GM12878 (cell line): ENCODE results near the gene ZNF324. TPM values are rescaled to one million over a fixed set of nuclear protein-coding genes. Genes with fewer than 3 reads are reported as not detected.

Experiments used
- ATAC-seq: fragments of 200-7000 bp; cut with Tn5 transposase; 3 replicates; pipeline ENCODE4 v1.9.1; 2020; ENCODE audit warnings: mild to moderate bottlenecking, moderate library complexity
- BruUV-seq: library from RNA; stranded (reverse); fragments of 400-500 nt; replicated peaks from 2 replicates; lab custom pipeline; 2021; lab: Mats Ljungman, UMichigan
- CTCF ChIA-PET: fragments of 300-600 bp; sonication (Branson Sonifier 250); formaldehyde crosslinking; extraction: SDS; loops from one replicate; lab custom pipeline; 2021; ENCODE audit warnings: inconsistent platforms; lab: Yijun Ruan, JAX
- POLR2A ChIA-PET: fragments of 350-600 bp; formaldehyde crosslinking; extraction: SDS; loops from one replicate; lab custom pipeline; 2021; ENCODE audit warnings: inconsistent platforms; lab: Charles Lee
- RAD21 ChIA-PET: fragments of 300-600 bp; sonication (Branson Sonifier 250); formaldehyde crosslinking; loops from one replicate; lab custom pipeline; 2023; ENCODE audit warnings: antibody characterized with exemption; ENCODE audit not compliant: unreplicated experiment; lab: Charles Lee
- SMC1A ChIA-PET: fragments of 300-600 bp; sonication (Branson Sonifier 250); formaldehyde crosslinking; loops from one replicate; lab custom pipeline; 2023; ENCODE audit not compliant: unreplicated experiment, uncharacterized antibody; lab: Charles Lee
- DNase-seq: peaks from one replicate; pipeline ENCODE4 v3.0.0-alpha.2; 2011; ENCODE audit warnings: low read depth, low spot score
- FAIRE-seq: peaks from 3 replicates; lab custom pipeline; 2011; peaks lifted over from hg19 to GRCh38; lab: Jason Lieb, UNC
- H2AFZ ChIP-seq: 2 replicates; pipeline ENCODE4 v1.6.0; 2011; ENCODE audit warnings: low read depth, low read length, control low read depth; ENCODE audit not compliant: control insufficient read depth
- H3K27ac ChIP-seq: 2 replicates; pipeline ENCODE4 v1.5.1; 2011; ENCODE audit warnings: control low read depth; ENCODE audit not compliant: control insufficient read depth, insufficient read depth
- H3K27me3 ChIP-seq, 2 experiments: replicated peaks in 1 of 2; 2 replicates each; pipeline versions ENCODE4 v1.6.0 to v1.6.1; 2011; ENCODE audit warnings: low read length in 1 of 2; ENCODE audit not compliant: control insufficient read depth in 2 of 2, insufficient read depth in 2 of 2
- H3K36me3 ChIP-seq, 2 experiments: 2 replicates each; pipeline ENCODE4 v1.5.1; 2011; ENCODE audit warnings: low read length in 1 of 2; ENCODE audit not compliant: control insufficient read depth in 2 of 2, insufficient read depth in 2 of 2
- H3K4me1 ChIP-seq: 2 replicates; pipeline ENCODE4 v1.6.1; 2011; ENCODE audit warnings: mild to moderate bottlenecking, low read length, moderate library complexity, mixed read lengths; ENCODE audit not compliant: control insufficient read depth, insufficient read depth
- H3K4me2 ChIP-seq: 2 replicates; pipeline ENCODE4 v1.6.0; 2011; ENCODE audit warnings: control low read depth; ENCODE audit not compliant: control insufficient read depth, insufficient read depth
- H3K4me3 ChIP-seq: fragments of 200-600 bp; sonication (generic); 2 replicates; pipeline ENCODE4 v1.5.1; 2016
- H3K79me2 ChIP-seq: 2 replicates; pipeline ENCODE4 v1.6.0; 2011; ENCODE audit warnings: low read length; ENCODE audit not compliant: control insufficient read depth, insufficient read depth
- H3K9ac ChIP-seq: 2 replicates; pipeline ENCODE4 v1.8.0; 2011; ENCODE audit warnings: low read length, control low read depth, mixed read lengths; ENCODE audit not compliant: control insufficient read depth, insufficient read depth
- H3K9me3 ChIP-seq: replicated peaks from 3 replicates; pipeline ENCODE4 v1.5.1; 2011; ENCODE audit warnings: mild to moderate bottlenecking, low read length; ENCODE audit not compliant: control insufficient read depth, insufficient read depth
- H4K20me1 ChIP-seq: 2 replicates; pipeline ENCODE4 v1.6.0; 2011; ENCODE audit not compliant: control insufficient read depth, insufficient read depth
- E2F8 ChIP-seq: fragments of 450-650 bp; IDR thresholded peaks from 2 replicates; pipeline ENCODE4 v1.6.1; 2018; ENCODE audit warnings: mild to moderate bottlenecking, low read depth, moderate library complexity; ENCODE audit not compliant: partially characterized antibody
- JUND ChIP-seq: IDR thresholded peaks from 2 replicates; pipeline ENCODE4 v1.6.1; 2012; ENCODE audit warnings: low read depth, mild to moderate bottlenecking, low read length, improper control_type of control experiment, moderate library complexity
- KDM1A ChIP-seq: fragments of 200-600 bp; sonication (generic); IDR thresholded peaks from 2 replicates; pipeline ENCODE4 v1.6.1; 2016; ENCODE audit warnings: borderline replicate concordance
- PAX8 ChIP-seq: fragments of 450-650 bp; IDR thresholded peaks from 2 replicates; pipeline ENCODE4 v1.6.1; 2017; ENCODE audit warnings: mild to moderate bottlenecking, moderate library complexity
- POLR2AphosphoS2 ChIP-seq: IDR thresholded peaks from 2 replicates; pipeline ENCODE4 v1.6.1; 2011; ENCODE audit warnings: low read depth, mild to moderate bottlenecking, low read length, improper control_type of control experiment, moderate library complexity
- RAD21 ChIP-seq: IDR thresholded peaks from 2 replicates; pipeline ENCODE4 v1.6.1; 2011; ENCODE audit warnings: mild to moderate bottlenecking, low read depth, low read length, moderate library complexity; ENCODE audit not compliant: insufficient read depth
- RBBP5 ChIP-seq: fragments of 200-600 bp; sonication (generic); conservative IDR thresholded peaks from 2 replicates; pipeline ENCODE4 v1.6.1; 2016
- ZBED1 ChIP-seq: IDR thresholded peaks from 2 replicates; pipeline ENCODE4 v1.6.1; 2016; ENCODE audit warnings: borderline replicate concordance
- ZNF217 ChIP-seq: fragments of 450-650 bp; IDR thresholded peaks from 2 replicates; pipeline ENCODE4 v1.6.1; 2017; ENCODE audit warnings: antibody characterized with exemption, mild to moderate bottlenecking
- WGBS: methylation state at CpG from one replicate; pipeline ENCODE4 v1.1.6; 2016; ENCODE audit warnings: low lambda C conversion rate; ENCODE audit not compliant: insufficient replicate concordance, insufficient coverage; ENCODE audit errors: missing lambda C conversion rate; 5-methylcytosine and 5-hydroxymethylcytosine counted together
- in situ Hi-C: fragments of 300-500 bp; cut with MboI; formaldehyde crosslinking; loops from 9 replicates; pipeline ENCODE4 v1.14.3; 2018; ENCODE audit warnings: mixed read lengths
- intact Hi-C: fragments of 100-400 bp; cut with micrococcal nuclease; formaldehyde crosslinking; loops from one replicate; pipeline ENCODE4 v1.14.2; 2022; ENCODE audit not compliant: unreplicated experiment
- polyA plus RNA-seq, 11 experiments: library from polyadenylated mRNA; depleted of rRNA in 4 of 11; unstranded in 6 of 11; stranded (reverse) in 5 of 11; fragments of >200 nt; fragmentation: Nextera tagmentation in 4 of 11; fragmentation: Illumina TruSeq in 1 of 11; extraction: Ambion mirVana in 4 of 11; extraction: Trizol in 1 of 11; gene quantifications; 1 replicate in 1 of 11; 2 replicates in 10 of 11; pipeline versions ENCODE4 v1.2.1 to v1.2.3, GENCODE V29; 2011 to 2016; ENCODE audit warnings: inconsistent platforms in 2 of 11, missing spikeins in 2 of 11, low read depth in 1 of 11
- total RNA-seq, 4 experiments: library from RNA; depleted of rRNA in 3 of 4; stranded (reverse); fragments of >200 nt in 3 of 4; fragmentation: Illumina TruSeq in 1 of 4; extraction: Trizol in 1 of 4; gene quantifications; 2 replicates each; pipeline versions ENCODE4 v1.2.1 to v1.2.3, GENCODE V29; 2013 to 2021

ZNF324 gene
- total and polyA plus RNA-seq, 10 of the 15 experiments (the other 5 are each of a cell fraction or from before 2014, with no cell fraction given), result 0.71 to 13.9 (median 7.0) TPM

- Histone ChIP-seq H4K20me1 (no peaks in the 10 kb centered on the region), H3K4me3 (no peak overlapping the region), H3K9me3 (no peaks in the 10 kb centered on the region), H3K36me3 (no peaks in the 10 kb centered on the region; a peak in 2 of 4 replicates), H3K9ac (no peak overlapping the region), H3K27me3 (no peaks in the 10 kb centered on the region), H3K27ac (no peak overlapping the region), H3K79me2 (no peaks in the 10 kb centered on the region), H2AFZ (no peak overlapping the region), H3K4me2 (no peak overlapping the region), H3K4me1 (peaks cover 5% of the 10 kb centered on the region)
- ChIA-PET SMC1A (no interaction called here), POLR2A (no interaction called here), RAD21 (no interaction called here), CTCF (no interaction called here)
- DNase-seq (no peak), ATAC-seq (no peak), FAIRE-seq (no peak)
- in situ Hi-C loops (no loop called here), intact Hi-C loops (no loop called here)
- no TSS peak for BruUV-seq
- 94% methylated on average over 7 of the region's 7 CpGs for WGBS
- TF ChIP-seq RBBP5 (no peak), JUND (no peak), E2F8 (no peak), PAX8 (no peak), ZBED1 (no peak), POLR2AphosphoS2 (no peak), ZNF217 (no peak), RAD21 (no peak), KDM1A (no peak)
Observed at GRCh38 chr19:58482372-58482771, 15.5 kb downstream of the ZNF324 start.
